ENCODE data around the gene FBXW11. TPM values are rescaled to one million over a fixed set of nuclear protein-coding genes. Genes with fewer than 3 reads are reported as not detected.
A peak's percentile ranks its signal among the peaks of the same experiment; 100 is the strongest.

The FBXW11 gene
- total and polyA plus RNA-seq, 4 donors: 7.6 to 87.5 (median 35.2) TPM

GRCh38 chr5:172010278-172010677 is 3.8 kb upstream of the FBXW11 start:
- no peak overlapping the region for H3K4me3 ChIP-seq
- ATAC-seq (ENCODE audit: insufficient read depth, low FRiP score) (no peak), DNase-seq (peak; percentile 19 to 74 (median 56))
- 49 to 54% methylated on average over 2 of the region's 2 CpGs for WGBS, 2 donors
- no peak for TF ChIP-seq CTCF (IDR thresholded peaks at IDR 0.05; ENCODE audit: control extremely low read depth, extremely low read depth)
- no peaks in the 10 kb centered on the region for H3K9me3 ChIP-seq (ENCODE audit: control insufficient read depth in 4 of 4, insufficient read depth in 3 of 4, low read length in 3 of 4)
- no peak overlapping the region for H3K9ac ChIP-seq (ENCODE audit: insufficient read depth in 1 of 2, low read length in 2 of 2)
- H3K27me3 ChIP-seq (ENCODE audit: control insufficient read depth in 3 of 3, insufficient read depth in 3 of 3, low read length in 2 of 3): no peaks in the 10 kb centered on the region
- no peaks in the 10 kb centered on the region for H3K36me3 ChIP-seq (ENCODE audit: control insufficient read depth in 4 of 4, insufficient read depth in 4 of 4, low read length in 4 of 4)
- peaks cover 0 to 10% (median 0%) of the 10 kb centered on the region in 5 donors for H3K4me1 ChIP-seq (ENCODE audit: control insufficient read depth in 5 of 5, insufficient read depth in 5 of 5, low read length in 5 of 5)
- no peak overlapping the region for H3K27ac ChIP-seq (ENCODE audit: low read depth in 1 of 2, low read length in 1 of 2)

GRCh38 chr5:172009536-172010270 is 3.3 kb upstream of the FBXW11 start:
- 77 to 87% methylated on average over 5 of the region's 5 CpGs for WGBS, 2 donors

GRCh38 chr5:172008689-172009141 is 2.3 kb upstream of the FBXW11 start:
- no peak overlapping the region for H3K9ac ChIP-seq (ENCODE audit: insufficient read depth in 1 of 2, low read length in 2 of 2)
- 70 to 80% methylated on average over 6 of the region's 6 CpGs for WGBS, 2 donors
- no peak overlapping the region for H3K27ac ChIP-seq (ENCODE audit: low read depth in 1 of 2, low read length in 1 of 2)

More at GRCh38 chr5:172009536-172010270, 3.3 kb upstream of the FBXW11 start:
- Histone ChIP-seq H3K36me3 (ENCODE audit: control insufficient read depth in 4 of 4, insufficient read depth in 4 of 4, low read length in 4 of 4) (no peaks in the 10 kb centered on the region), H3K27me3 (ENCODE audit: control insufficient read depth in 3 of 3, insufficient read depth in 3 of 3, low read length in 2 of 3) (no peaks in the 10 kb centered on the region), H3K27ac (ENCODE audit: low read depth in 1 of 2, low read length in 1 of 2) (no peak overlapping the region), H3K9ac (ENCODE audit: insufficient read depth in 1 of 2, low read length in 2 of 2) (no peak overlapping the region), H3K4me1 (ENCODE audit: control insufficient read depth in 5 of 5, insufficient read depth in 5 of 5, low read length in 5 of 5) (peaks cover 0 to 16% (median 6%) of the 10 kb centered on the region in 5 donors), H3K9me3 (ENCODE audit: control insufficient read depth in 4 of 4, insufficient read depth in 3 of 4, low read length in 3 of 4) (no peaks in the 10 kb centered on the region), H3K4me3 (no peak overlapping the region)
- TF ChIP-seq CTCF (IDR thresholded peaks at IDR 0.05; ENCODE audit: control extremely low read depth, extremely low read depth): no peak
- ATAC-seq (ENCODE audit: insufficient read depth, low FRiP score) (no peak), DNase-seq (no peak)

More at GRCh38 chr5:172008689-172009141, 2.3 kb upstream of the FBXW11 start:
- ATAC-seq (ENCODE audit: insufficient read depth, low FRiP score): no peak
- Histone ChIP-seq H3K9me3 (ENCODE audit: control insufficient read depth in 4 of 4, insufficient read depth in 3 of 4, low read length in 3 of 4) (no peaks in the 10 kb centered on the region), H3K4me3 (no peak overlapping the region), H3K4me1 (ENCODE audit: control insufficient read depth in 5 of 5, insufficient read depth in 5 of 5, low read length in 5 of 5) (peaks cover 0 to 25% (median 8%) of the 10 kb centered on the region in 5 donors), H3K36me3 (ENCODE audit: control insufficient read depth in 4 of 4, insufficient read depth in 4 of 4, low read length in 4 of 4) (no peaks in the 10 kb centered on the region), H3K27me3 (ENCODE audit: control insufficient read depth in 3 of 3, insufficient read depth in 3 of 3, low read length in 2 of 3) (no peaks in the 10 kb centered on the region)
- no peak for DNase-seq
- TF ChIP-seq CTCF (IDR thresholded peaks at IDR 0.05; ENCODE audit: control extremely low read depth, extremely low read depth): no peak
